Pulmonary artery endothelial cell (primary cell): Measurements from ENCODE around the gene PEMT. TPM values are rescaled to one million over a fixed set of nuclear protein-coding genes. Genes with fewer than 3 reads are reported as not detected.
"Not testable (repeated sequence)": the region's sequence is repeated elsewhere in the genome, so short reads cannot be mapped to it uniquely, and the experiment has no call there.

Experiments used
- DNase-seq: peaks from one replicate; pipeline ENCODE4 v3.0.0-alpha.2; 2011; ENCODE audit warnings: low read depth, low spot score
- total RNA-seq: library from RNA; depleted of rRNA; stranded (reverse); fragments of >200 nt; gene quantifications from 2 replicates; pipeline ENCODE4 v1.2.3, GENCODE V29; 2014

The PEMT gene
- total RNA-seq, 1 donor from 2014 or later = 29.9 TPM

- no peak for DNase-seq
Measured at GRCh38 chr17:17487998-17488397, 103.5 kb downstream of the PEMT start.

GRCh38 chr17:17486416-17486815 lies 105.1 kb downstream of the PEMT start:
- not testable (repeated sequence) for DNase-seq

- no peak for DNase-seq
Measured at GRCh38 chr17:17485420-17485819, 106.1 kb downstream of the PEMT start.

GRCh38 chr17:17484451-17484899 lies 107.0 kb downstream of the PEMT start:
- no peak for DNase-seq

- no peak for DNase-seq
Measured at GRCh38 chr17:17481860-17482259, 109.6 kb downstream of the PEMT start.

- DNase-seq = no peak
Measured at GRCh38 chr17:17480593-17481148, 110.8 kb downstream of the PEMT start.

- no peak for DNase-seq
Measured at GRCh38 chr17:17479209-17479608, 112.3 kb downstream of the PEMT start.

- peak; percentile 57 for DNase-seq
Measured at GRCh38 chr17:17476865-17477467, 114.5 kb downstream of the PEMT start, which contains the start of gene MED9. TSS of gene MED9 (plus strand) at chr17:17477000. CDS start at chr17:17477042, 42 bp downstream.

- no peak for DNase-seq
Measured at GRCh38 chr17:17474341-17474740, 117.2 kb downstream of the PEMT start.

- no peak for DNase-seq
Measured at GRCh38 chr17:17472333-17472920, 119.1 kb downstream of the PEMT start.

GRCh38 chr17:17469996-17470395 lies 121.5 kb downstream of the PEMT start:
- DNase-seq = no peak

- no peak for DNase-seq
Measured at GRCh38 chr17:17469358-17469757, 122.2 kb downstream of the PEMT start.

- DNase-seq = no peak
Measured at GRCh38 chr17:17468217-17469010, 123.1 kb downstream of the PEMT start.

- no peak for DNase-seq
Measured at GRCh38 chr17:17467720-17468119, 123.8 kb downstream of the PEMT start.

- no peak for DNase-seq
Measured at GRCh38 chr17:17467016-17467415, 124.5 kb downstream of the PEMT start.

GRCh38 chr17:17466511-17466910 lies 125.0 kb downstream of the PEMT start:
- no peak for DNase-seq

GRCh38 chr17:17465878-17466277 lies 125.6 kb downstream of the PEMT start:
- DNase-seq = not testable (repeated sequence)

- no peak for DNase-seq
Measured at GRCh38 chr17:17463821-17464220, 127.7 kb downstream of the PEMT start.

- DNase-seq = no peak
Measured at GRCh38 chr17:17462048-17462824, 129.3 kb downstream of the PEMT start.

- no peak for DNase-seq
Measured at GRCh38 chr17:17460038-17460437, 131.5 kb downstream of the PEMT start.

GRCh38 chr17:17457680-17458079 lies 133.8 kb downstream of the PEMT start:
- DNase-seq = no peak
